M059J (cell line): ENCODE measurements around the gene ZNF14. TPM values are rescaled to one million over a fixed set of nuclear protein-coding genes. Genes with fewer than 3 reads are reported as not detected.
A peak's percentile ranks its signal among the peaks of the same experiment; 100 is the strongest.
"Not testable (repeated sequence)": the region's sequence is repeated elsewhere in the genome, so short reads cannot be mapped to it uniquely, and the experiment has no call there.

Experiments
- DNase-seq: peaks from one replicate; pipeline ENCODE4 v3.0.0-alpha.2; 2012; ENCODE audit warnings: low read depth
- total RNA-seq: library from RNA; depleted of rRNA; stranded (reverse); fragments of >200 nt; shearing (Covaris generic); gene quantifications from 2 replicates; pipeline ENCODE4 v1.2.3, GENCODE V29; 2014; rRNA removed

Gene ZNF14
- total RNA-seq, 1 experiment from 2014 or later: 4.5 TPM

- peak; percentile 19 for DNase-seq
Observed at GRCh38 chr19:19687090-19687489, 45.8 kb downstream of the ZNF14 start.

- no peak for DNase-seq
Observed at GRCh38 chr19:19686580-19686979, 46.3 kb downstream of the ZNF14 start.

DNA sequence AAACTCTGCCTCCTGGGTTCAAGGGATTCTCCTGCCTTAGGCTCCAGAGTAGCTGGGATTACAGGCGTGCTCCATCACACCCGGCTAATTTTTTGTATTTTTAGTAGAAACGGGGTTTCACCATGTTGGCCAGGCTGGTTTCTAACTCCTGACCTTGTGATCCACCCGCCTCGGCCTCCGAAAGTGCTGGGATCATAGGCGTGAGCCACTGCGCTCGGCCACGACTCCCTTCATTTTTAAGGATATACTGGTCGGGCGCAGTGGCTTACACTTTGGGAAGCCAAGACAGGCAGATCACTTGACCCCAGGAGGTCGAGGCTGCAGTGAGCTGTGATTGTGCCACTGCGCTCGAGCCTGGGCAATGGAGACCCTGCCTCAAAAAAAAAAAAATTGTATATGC lies 46.8 kb downstream of the ZNF14 start:
- DNase-seq: not testable (repeated sequence)

- no peak for DNase-seq
Observed at GRCh38 chr19:19679176-19680073, 53.5 kb downstream of the ZNF14 start.

- no peak for DNase-seq
Observed at GRCh38 chr19:19677579-19677978, 55.3 kb downstream of the ZNF14 start.

- no peak for DNase-seq
Observed at GRCh38 chr19:19674315-19674714, 58.6 kb downstream of the ZNF14 start.

DNA sequence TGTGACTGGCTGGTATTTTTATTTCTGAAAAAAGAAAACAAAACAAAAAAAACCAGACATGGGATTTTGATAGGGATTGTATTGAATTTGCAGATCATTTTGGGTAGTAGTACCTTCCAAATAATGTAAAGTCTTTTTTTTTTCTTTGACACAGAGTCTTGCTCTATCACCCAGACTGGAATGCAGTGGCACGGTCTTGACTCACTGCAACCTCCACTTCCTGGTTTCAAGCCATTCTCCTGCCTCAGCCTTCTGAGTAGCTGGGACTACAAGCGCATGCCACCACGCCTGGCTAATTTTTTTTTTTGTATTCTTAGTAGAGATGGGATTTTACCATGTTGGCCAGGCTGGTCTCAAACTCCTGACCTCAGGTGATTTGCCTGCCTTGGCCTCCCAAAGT lies 60.1 kb downstream of the ZNF14 start:
- no peak for DNase-seq

DNA sequence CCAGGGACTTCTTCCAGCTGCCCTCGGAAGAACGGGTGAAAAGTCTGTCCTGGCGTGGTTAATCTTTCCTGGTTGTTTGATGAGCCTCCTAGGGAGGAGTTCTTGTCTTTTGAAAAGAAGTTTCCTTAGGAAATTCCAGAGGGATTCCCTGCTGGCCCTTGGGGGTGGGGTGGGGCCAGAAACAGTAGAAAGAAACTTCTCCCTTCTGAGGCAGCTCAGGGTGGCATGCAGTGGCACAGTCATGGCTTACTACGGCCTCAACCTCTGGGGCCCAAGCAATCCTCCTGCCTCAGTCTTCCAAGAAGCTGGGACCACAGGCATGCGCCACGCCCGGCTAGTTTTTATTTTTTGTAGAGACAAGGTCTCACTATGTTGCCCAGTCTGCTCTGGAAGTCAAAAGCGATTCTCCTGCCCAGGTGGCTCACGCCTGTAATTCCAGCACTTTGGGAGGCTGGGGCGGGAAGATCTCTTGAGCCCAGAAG lies 62.8 kb downstream of the ZNF14 start:
- no peak for DNase-seq

DNA sequence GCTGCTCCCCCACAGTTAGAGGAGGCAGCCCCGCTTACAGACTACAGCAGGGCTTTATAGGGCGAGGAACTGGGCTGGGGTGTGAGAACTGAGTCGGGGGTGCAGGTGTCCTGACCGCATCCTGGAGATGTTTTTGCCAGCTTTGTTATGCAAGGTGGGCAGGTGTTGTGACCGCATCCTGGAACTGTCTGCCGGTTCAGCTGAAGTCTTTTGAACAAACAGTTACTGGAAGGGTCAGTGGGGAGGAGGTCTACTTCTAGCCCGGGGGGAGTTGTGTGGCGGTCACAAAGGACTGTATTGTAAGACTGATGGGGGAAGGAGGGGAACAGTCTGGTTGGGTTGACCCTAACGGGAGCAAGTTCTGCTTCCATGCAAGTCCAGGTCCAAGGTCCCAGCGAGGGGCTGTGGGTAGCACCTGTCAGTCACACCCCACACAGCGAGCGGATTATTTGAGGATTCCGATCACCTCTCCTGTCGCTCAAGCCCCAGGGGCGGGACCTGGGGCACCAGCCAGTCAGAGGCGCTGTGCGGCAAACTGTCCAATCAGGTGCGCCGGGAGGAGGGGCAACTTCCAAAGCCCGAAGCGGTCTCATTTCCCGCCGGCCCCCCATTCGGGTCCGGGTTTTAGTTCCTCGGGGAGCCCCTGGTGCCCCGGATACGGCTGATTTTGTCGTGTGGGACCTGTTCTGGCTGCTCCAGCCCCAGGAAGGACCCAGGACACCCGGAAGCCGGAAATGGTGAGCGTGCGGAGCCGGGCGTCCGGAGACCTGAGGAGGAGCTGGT lies 64.5 kb downstream of the ZNF14 start, which contains the start of gene ZNF101:
Gene ZNF101 (plus strand): TSS at position 610 of the 783 bp plus-strand sequence. CDS start 125 bp downstream, at position 735.
- DNase-seq: peak; percentile 95

GRCh38 chr19:19665420-19665948 lies 67.4 kb downstream of the ZNF14 start:
- DNase-seq: not testable (repeated sequence)

DNA sequence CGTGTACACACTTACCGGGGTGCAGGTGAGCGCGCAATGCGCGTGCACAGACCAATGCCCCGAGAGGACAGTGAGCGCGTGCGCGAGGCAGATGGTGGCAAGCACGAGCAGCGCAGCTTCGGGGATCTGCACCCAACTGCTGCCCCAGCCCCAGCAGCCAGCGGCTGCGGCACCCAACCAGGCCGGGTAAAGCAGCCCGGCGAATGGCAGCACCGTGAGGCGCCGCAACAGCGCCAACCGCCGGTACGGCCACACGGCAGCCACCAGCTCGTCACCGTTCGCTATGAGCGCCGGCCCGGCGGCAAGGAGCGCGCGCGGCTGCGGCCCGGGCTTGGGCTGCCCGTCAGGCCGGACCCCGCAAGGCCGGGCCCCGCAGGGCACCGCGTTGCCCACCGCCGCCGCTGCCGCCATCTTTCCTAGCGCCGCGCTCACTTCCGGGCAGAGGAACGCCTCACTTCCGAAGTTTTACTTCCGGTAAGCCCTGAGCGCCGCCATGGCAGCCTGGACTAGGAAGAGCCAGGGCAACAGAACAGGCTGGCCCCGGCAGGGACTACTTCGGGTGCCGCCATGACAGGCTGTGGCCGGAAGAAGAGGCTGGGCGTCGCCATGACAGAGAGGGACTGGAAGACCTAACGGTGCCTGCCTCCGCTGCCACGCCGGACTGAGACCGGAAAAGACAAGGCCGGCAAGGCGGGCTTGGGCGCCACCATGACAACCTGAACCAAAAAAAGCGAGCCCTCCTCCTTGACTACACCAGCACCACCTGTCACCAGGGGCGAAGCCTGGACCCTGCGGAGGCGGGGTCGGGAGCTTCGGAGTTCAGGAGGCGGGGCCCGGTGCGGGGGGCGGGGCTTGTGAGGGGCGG lies 69.4 kb downstream of the ZNF14 start, which contains the start of gene ATP13A1:
Gene ATP13A1 (minus strand): TSS at position 421 of the 865 bp plus-strand sequence. CDS start 10 bp downstream, at position 411.
- DNase-seq: peak; percentile 97

DNA sequence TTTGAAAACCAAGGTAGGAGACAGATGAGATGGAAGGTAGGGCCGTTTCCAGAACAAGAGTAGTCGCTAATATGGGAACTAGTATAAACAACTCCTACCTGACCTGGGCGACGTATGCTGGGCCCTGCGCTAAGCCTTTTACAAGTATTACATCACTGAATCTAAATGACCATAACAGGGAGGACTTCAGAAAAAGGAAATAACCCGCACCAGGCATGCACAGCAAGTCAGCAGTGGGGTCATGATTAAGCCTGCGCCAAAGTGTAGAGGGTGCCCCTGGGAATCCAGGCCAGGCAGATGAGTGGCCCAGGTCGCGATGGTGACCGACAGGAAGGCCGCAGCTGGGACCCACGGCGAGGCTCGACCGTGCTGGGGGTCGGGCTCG lies 70.0 kb downstream of the ZNF14 start:
- DNase-seq: no peak

DNA sequence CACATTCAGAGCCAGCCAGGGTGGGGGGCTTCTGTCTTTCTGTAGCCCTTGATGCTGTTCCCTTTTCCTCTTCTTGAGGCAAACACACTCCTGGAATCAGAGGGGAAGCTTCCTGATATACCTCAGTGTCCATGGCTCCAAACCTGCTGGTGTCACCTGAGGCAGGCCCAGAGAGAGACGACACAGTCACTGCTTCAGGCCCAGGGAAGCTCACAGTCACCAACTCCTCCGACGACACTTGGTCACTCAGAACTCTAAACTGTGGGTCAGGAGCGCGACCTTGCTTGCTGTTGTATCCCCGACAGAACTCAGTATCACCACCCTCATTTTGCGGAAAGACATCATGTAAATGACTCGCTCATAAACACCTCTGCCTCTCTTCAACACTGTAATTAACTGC lies 70.6 kb downstream of the ZNF14 start:
- no peak for DNase-seq

- DNase-seq: no peak
Observed at GRCh38 chr19:19661675-19662251, 71.1 kb downstream of the ZNF14 start.

GRCh38 chr19:19661141-19661674 lies 71.7 kb downstream of the ZNF14 start:
- DNase-seq: no peak

Other genes starting within 250 kb of the ZNF14 start
- 0.07 and 2.1 TPM in 2 replicates for gene TSSK6, start 217.6 kb downstream of the ZNF14 start, total RNA-seq
- 84.9 and 205 TPM in 2 replicates for gene NDUFA13, start 216.9 kb downstream of the ZNF14 start, total RNA-seq
- 0.12 TPM in 1 of 2 replicates, not detected in the other for gene YJEFN3, start 204.2 kb downstream of the ZNF14 start, total RNA-seq
- gene CILP2, start 194.8 kb downstream of the ZNF14 start, total RNA-seq: 0.22 and 0.99 TPM in 2 replicates
- 0.54 and 0.94 TPM in 2 replicates for gene PBX4, start 114.4 kb downstream of the ZNF14 start, total RNA-seq
- 5.0 and 7.7 TPM in 2 replicates for gene LPAR2, start 104.9 kb downstream of the ZNF14 start, total RNA-seq
- gene GMIP, start 89.5 kb downstream of the ZNF14 start, total RNA-seq: 9.5 and 12.4 TPM in 2 replicates
- gene ATP13A1, start 69.4 kb downstream of the ZNF14 start, total RNA-seq: 78.0 and 95.4 TPM in 2 replicates
- gene ZNF101, start 64.3 kb downstream of the ZNF14 start, total RNA-seq: 9.0 and 10.9 TPM in 2 replicates
- gene ZNF506, start 88.6 kb upstream of the ZNF14 start, total RNA-seq: 8.0 and 26.4 TPM in 2 replicates
- gene ZNF253, start 132.8 kb upstream of the ZNF14 start, total RNA-seq: 2.7 and 3.6 TPM in 2 replicates
- 8.8 and 11.4 TPM in 2 replicates for gene ZNF93, start 167.8 kb upstream of the ZNF14 start, total RNA-seq